Breast epithelium (tissue), 4 donors: Measurements from ENCODE around the gene PDE6B. TPM values are rescaled to one million over a fixed set of nuclear protein-coding genes. Genes with fewer than 3 reads are reported as not detected.

Experiments
- DNase-seq, 2 donors: peaks; one replicate each; pipeline ENCODE4 v3.0.0-alpha.2; 2019; ENCODE audit warnings: low spot score in 2 of 2
- H3K27ac ChIP-seq, 2 donors: fragments of 200-600 bp; sonication (generic) in 1 of 2; one replicate each; pipeline ENCODE4 v1.5.1; 2016 to 2019; ENCODE audit warnings: mild to moderate bottlenecking in 1 of 2
- H3K27me3 ChIP-seq, 2 donors: fragments of 200-600 bp; sonication (generic) in 1 of 2; one replicate each; pipeline versions ENCODE4 v1.5.1 to v1.6.0; 2017 to 2019; ENCODE audit warnings: control low read depth in 1 of 2, mild to moderate bottlenecking in 1 of 2
- H3K36me3 ChIP-seq: fragments of 200-600 bp; one replicate; pipeline ENCODE4 v1.5.1; 2019
- H3K4me1 ChIP-seq, 2 donors: fragments of 200-600 bp; sonication (generic); one replicate each; pipeline ENCODE4 v1.5.1; 2016 to 2019; ENCODE audit warnings: control low read depth in 1 of 2
- H3K4me3 ChIP-seq, 3 donors: fragments of 200-600 bp; sonication (generic); 1 replicate in 2 of 3; 2 replicates in 1 of 3; pipeline ENCODE4 v1.5.1; 2016 to 2019; ENCODE audit warnings: mild to moderate bottlenecking in 3 of 3, moderate library complexity in 2 of 3
- H3K9me3 ChIP-seq, 2 donors: fragments of 200-600 bp; sonication (generic) in 1 of 2; one replicate each; pipeline ENCODE4 v1.5.1; 2016 to 2019; ENCODE audit warnings: control low read depth in 1 of 2
- POLR2A ChIP-seq: fragments of 450-650 bp; IDR thresholded peaks from one replicate; pipeline ENCODE4 v1.6.1; 2016; ENCODE audit warnings: antibody characterized with exemption, mild to moderate bottlenecking, moderate library complexity
- POLR2AphosphoS5 ChIP-seq, 3 donors: sonication (generic); formaldehyde crosslinking; IDR thresholded peaks; one replicate each; pipeline ENCODE4 v1.6.1; 2017; ENCODE audit warnings: antibody characterized with exemption in 3 of 3
- intact Hi-C: fragments of 100-400 bp; cut with DNase I; formaldehyde crosslinking; loops from one replicate; pipeline ENCODE4 v1.15.1; 2023; ENCODE audit warnings: low total_unique reads
- total RNA-seq, 3 donors: library from RNA; depleted of rRNA; stranded (reverse); fragments of >200 nt; gene quantifications; one replicate each; pipeline ENCODE4 v1.1.0, GENCODE V29; 2016
- TF ChIP-seq, protein P1 (sequence below), 3 donors: fragments of 450-650 bp; IDR thresholded peaks; one replicate each; pipeline ENCODE4 v1.5.1; 2016 to 2017; ENCODE audit warnings: antibody characterized with exemption in 3 of 3, mild to moderate bottlenecking in 3 of 3, moderate library complexity in 3 of 3

Gene PDE6B
- total RNA-seq, 3 donors from 2014 or later = 2.7 to 10.2 (median 8.5) TPM

DNA sequence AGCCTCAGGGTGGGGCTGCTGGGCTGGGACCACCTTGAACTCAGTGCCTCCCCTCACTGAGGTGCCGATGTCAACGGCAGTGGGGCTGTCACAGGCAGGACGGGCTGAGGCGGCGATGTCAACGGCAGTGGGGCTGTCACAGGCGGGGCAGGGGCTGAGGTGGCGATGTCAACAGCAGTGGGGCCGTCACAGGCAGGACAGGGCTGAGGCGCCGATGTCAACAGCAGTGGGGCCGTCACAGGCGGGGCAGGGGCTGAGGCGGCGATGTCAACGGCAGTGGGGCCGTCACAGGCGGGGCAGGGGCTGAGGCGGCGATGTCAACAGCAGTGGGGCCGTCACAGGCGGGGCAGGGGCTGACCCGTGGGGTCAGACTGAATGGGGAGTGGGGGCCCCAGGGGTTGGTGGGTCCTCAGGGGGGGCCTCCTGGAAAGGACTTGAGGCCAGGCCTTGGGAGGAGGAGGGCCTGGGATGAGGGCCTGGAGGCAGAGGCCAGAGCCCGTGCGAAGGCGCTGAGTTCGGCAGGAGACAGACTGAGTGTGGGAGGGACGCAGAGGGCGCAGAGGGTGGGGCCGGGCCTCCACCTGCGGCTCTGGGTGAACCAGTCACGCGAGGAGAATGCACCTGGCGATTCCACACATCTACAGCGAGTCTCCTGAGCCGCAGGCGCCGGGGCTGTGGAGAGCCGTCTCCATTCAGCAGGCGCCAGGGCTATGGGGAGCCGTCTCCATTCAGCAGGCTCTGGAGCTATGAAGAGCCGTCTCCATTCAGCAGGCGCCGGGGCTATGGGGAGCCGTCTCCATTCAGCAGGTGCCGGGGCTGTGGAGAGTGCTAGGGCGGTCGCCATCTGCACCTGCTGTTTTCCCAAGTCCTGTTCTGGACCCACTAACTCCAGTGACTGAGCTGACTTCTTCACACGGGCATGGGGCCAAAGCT is 25.8 kb downstream of the PDE6B start:
- H3K27me3 ChIP-seq = peaks cover 0 to 63% of the 10 kb centered on the region in 2 donors
- no peak for TF ChIP-seq POLR2AphosphoS5 (IDR thresholded peaks at IDR 0.05)
- TF ChIP-seq, protein P1, sequence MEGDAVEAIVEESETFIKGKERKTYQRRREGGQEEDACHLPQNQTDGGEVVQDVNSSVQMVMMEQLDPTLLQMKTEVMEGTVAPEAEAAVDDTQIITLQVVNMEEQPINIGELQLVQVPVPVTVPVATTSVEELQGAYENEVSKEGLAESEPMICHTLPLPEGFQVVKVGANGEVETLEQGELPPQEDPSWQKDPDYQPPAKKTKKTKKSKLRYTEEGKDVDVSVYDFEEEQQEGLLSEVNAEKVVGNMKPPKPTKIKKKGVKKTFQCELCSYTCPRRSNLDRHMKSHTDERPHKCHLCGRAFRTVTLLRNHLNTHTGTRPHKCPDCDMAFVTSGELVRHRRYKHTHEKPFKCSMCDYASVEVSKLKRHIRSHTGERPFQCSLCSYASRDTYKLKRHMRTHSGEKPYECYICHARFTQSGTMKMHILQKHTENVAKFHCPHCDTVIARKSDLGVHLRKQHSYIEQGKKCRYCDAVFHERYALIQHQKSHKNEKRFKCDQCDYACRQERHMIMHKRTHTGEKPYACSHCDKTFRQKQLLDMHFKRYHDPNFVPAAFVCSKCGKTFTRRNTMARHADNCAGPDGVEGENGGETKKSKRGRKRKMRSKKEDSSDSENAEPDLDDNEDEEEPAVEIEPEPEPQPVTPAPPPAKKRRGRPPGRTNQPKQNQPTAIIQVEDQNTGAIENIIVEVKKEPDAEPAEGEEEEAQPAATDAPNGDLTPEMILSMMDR (IDR thresholded peaks at IDR 0.05) = no peak
- no peak for TF ChIP-seq POLR2A
- DNase-seq = no peak
- H3K4me1 ChIP-seq = no peaks in the 10 kb centered on the region
- H3K4me3 ChIP-seq = peak overlapping the region in 2 of 3 donors; percentile 33 to 51
- intact Hi-C loops = loop anchor here (10.0 kb wide), 1 partner anchor 914 kb away; no protein-coding TSS in a partner anchor
- no peaks in the 10 kb centered on the region for H3K9me3 ChIP-seq
- H3K27ac ChIP-seq = no peak overlapping the region
- no peaks in the 10 kb centered on the region for H3K36me3 ChIP-seq

DNA sequence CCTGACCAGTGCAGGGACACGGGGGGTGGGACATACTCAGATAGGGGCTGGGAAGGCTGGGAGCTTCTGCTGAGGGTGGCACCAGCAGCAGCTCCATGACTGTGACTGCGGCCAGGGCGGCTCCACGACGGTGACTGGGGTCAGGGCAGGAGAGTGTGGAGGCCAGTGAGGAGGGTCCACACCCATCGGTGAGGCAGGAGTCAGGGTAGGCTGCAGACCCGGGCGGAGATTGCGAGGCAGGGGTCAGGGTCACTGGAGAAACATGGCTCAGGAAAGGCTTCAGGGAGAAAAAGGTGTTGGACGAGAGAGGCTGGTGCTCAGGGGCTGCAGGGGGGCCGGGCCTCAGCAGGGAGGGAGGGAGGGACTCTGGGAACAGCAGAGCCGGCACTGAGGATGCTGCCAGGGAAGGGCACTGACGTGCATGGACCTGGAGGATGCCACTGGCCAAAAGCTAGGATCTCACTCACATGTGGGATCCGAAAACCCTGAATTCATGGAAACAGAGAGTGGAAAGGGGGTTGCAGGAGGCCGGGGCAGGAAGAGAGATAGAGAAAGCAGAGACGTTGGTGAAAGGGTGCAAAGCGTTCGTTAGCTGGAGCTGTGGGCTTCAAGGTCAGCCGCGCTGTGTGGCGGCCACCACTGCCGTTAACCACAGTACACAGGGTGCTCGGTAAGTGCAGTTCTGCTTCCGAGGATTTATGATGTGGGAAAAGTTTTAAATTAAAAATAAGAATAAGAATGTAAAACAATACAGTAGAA is 26.7 kb downstream of the PDE6B start:
- Histone ChIP-seq H3K4me1 (no peaks in the 10 kb centered on the region), H3K36me3 (no peaks in the 10 kb centered on the region), H3K27me3 (peaks cover 0 to 65% of the 10 kb centered on the region in 2 donors), H3K9me3 (no peaks in the 10 kb centered on the region), H3K27ac (no peak overlapping the region), H3K4me3 (no peak overlapping the region)
- intact Hi-C loops = loop anchor here (10.0 kb wide), 1 partner anchor 913 kb away; no protein-coding TSS in a partner anchor
- TF ChIP-seq POLR2A (no peak), POLR2AphosphoS5 (IDR thresholded peaks at IDR 0.05) (no peak)
- TF ChIP-seq, protein P1 (IDR thresholded peaks at IDR 0.05) = no peak
- DNase-seq = no peak

DNA sequence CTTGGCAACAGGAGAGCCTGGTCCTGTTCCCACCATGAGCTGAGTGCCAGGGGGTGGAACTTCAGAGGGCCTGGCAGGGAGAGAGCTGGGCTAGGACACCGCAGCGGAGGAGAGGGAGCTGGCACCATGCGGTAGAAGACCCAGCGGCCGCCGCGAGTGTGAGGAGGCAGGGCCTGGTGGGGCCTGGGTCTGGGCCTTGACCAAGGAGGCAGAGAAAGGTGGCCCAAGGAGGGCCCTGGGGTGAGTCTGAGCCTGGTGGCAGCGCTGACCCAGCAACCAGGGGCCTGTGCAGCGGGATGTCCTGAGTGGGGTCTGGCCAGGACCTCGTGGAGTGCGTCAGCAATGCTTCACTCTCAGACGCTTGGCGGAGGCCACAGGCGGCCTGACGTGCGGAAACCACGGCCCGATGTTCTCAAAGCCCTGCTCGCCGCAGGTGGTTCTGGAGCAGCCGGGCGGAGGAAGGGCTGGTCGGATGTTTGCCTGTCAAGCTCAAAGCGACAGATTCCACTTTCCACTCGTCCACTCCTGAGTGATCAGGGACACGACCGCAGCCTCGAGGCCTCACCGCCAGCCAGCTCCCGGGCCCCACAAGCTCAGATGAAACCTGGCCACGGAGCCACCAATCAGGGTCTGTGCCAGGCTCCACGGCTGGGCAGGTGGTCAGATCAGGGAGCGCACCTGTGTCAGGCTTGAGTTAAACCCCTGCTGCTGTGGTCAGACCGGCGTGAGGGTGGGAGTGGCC is 27.9 kb downstream of the PDE6B start:
- H3K27ac ChIP-seq = no peak overlapping the region
- H3K9me3 ChIP-seq = no peaks in the 10 kb centered on the region
- no peak for DNase-seq
- H3K27me3 ChIP-seq = peaks cover 0 to 59% of the 10 kb centered on the region in 2 donors
- no peak overlapping the region for H3K4me3 ChIP-seq
- H3K36me3 ChIP-seq = no peaks in the 10 kb centered on the region
- TF ChIP-seq POLR2AphosphoS5 (IDR thresholded peaks at IDR 0.05) = no peak
- no peak for TF ChIP-seq POLR2A
- TF ChIP-seq, protein P1 (IDR thresholded peaks at IDR 0.05) = no peak
- no peaks in the 10 kb centered on the region for H3K4me1 ChIP-seq
- intact Hi-C loops = loop anchor here (10.0 kb wide), 1 partner anchor 912 kb away; no protein-coding TSS in a partner anchor

DNA sequence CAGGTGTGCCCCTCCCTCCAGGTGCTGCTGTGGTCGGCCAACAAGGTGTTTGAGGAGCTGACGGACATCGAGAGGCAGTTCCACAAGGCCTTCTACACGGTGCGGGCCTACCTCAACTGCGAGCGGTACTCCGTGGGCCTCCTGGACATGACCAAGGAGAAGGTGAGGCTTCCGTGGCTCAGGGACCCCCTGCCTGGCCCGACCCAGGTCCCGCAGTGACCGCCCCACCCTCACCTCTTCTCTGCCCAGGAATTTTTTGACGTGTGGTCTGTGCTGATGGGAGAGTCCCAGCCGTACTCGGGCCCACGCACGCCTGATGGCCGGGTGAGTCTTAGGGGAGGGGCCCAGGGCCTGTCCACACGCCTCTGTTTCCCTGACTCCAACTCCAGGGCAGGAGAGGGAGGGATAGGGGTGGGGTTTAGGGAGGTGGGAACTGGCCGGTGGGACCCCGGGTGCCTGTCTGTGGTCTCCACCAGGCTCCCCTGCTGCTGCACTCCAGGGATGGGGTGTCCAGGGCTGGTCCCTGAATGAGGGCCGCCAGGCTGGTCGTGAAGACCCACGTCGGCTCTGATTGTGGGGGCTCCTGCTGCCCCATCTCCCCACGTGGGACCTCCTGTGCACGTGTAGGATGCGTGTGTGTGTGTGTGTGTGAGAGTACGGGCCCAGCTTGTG is 28.6 kb downstream of the PDE6B start:
- Histone ChIP-seq H3K9me3 (no peaks in the 10 kb centered on the region), H3K27ac (no peak overlapping the region), H3K4me3 (no peak overlapping the region), H3K36me3 (no peaks in the 10 kb centered on the region), H3K4me1 (no peaks in the 10 kb centered on the region), H3K27me3 (peaks cover 0 to 55% of the 10 kb centered on the region in 2 donors)
- intact Hi-C loops = loop anchor here (10.0 kb wide), 1 partner anchor 911 kb away; no protein-coding TSS in a partner anchor
- DNase-seq = no peak
- TF ChIP-seq, protein P1 (IDR thresholded peaks at IDR 0.05) = no peak
- no peak for TF ChIP-seq POLR2A
- TF ChIP-seq POLR2AphosphoS5 (IDR thresholded peaks at IDR 0.05) = no peak
